Measurements from ENCODE around the gene CTBP1.

The CTBP1 gene

DNA sequence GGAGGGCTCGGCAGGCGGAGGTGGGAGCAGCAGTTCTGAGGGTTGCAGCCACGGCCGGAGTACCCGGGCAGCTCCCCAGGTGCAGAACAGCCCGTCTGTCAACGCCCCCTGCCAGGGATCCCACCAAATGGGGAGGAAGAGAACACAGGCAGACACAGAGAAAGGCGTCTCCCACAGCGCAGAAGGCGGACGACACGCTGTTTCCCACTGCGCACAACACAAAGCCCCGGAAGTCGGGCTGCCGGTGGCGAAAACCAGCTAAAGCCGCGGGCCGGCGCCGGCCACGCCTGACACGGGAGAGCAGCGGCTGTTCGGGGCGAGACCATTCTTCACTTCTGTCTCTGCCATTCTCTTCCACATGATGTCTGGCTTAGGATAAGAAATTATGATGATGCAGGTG is 31.6 kb downstream of the CTBP1 start:
- no peaks in the 10 kb centered on the region for H3K9me3 Mint-ChIP-seq
- peaks cover 4% of the 10 kb centered on the region for H3K27me3 Mint-ChIP-seq (ENCODE audit: low read depth, poor library complexity)
- H3K4me3 Mint-ChIP-seq = no peak overlapping the region
- no peak overlapping the region for H3K27ac Mint-ChIP-seq
- peaks cover 42% of the 10 kb centered on the region for H3K36me3 Mint-ChIP-seq (ENCODE audit: low read depth)
- TF ChIP-seq, protein P1, sequence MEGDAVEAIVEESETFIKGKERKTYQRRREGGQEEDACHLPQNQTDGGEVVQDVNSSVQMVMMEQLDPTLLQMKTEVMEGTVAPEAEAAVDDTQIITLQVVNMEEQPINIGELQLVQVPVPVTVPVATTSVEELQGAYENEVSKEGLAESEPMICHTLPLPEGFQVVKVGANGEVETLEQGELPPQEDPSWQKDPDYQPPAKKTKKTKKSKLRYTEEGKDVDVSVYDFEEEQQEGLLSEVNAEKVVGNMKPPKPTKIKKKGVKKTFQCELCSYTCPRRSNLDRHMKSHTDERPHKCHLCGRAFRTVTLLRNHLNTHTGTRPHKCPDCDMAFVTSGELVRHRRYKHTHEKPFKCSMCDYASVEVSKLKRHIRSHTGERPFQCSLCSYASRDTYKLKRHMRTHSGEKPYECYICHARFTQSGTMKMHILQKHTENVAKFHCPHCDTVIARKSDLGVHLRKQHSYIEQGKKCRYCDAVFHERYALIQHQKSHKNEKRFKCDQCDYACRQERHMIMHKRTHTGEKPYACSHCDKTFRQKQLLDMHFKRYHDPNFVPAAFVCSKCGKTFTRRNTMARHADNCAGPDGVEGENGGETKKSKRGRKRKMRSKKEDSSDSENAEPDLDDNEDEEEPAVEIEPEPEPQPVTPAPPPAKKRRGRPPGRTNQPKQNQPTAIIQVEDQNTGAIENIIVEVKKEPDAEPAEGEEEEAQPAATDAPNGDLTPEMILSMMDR (IDR thresholded peaks at IDR 0.05) = no peak
- H3K4me1 Mint-ChIP-seq = peaks cover 15% of the 10 kb centered on the region
- no peak for DNase-seq

DNA sequence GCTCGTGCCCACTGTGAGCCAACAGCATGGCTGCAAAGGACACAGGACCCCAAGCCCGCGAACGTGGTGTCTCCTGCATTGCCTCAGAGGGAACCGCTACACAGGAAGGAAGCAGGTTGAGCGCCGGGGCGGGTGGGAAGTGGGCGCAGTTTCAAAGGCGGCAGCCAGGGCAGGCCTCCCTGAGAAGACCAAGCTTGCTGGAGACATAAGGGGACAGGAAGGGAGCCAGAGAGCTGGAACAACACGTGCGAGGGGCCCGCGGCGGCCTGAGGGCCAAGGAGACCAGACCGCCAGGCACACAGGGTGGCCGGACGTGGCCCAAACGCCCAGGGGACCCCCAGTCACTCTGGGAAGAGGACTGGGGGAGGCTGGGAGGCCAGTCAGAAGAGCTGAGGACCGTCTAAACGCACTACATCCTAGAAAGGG is 32.0 kb downstream of the CTBP1 start:
- H3K27me3 Mint-ChIP-seq (ENCODE audit: low read depth, poor library complexity) = peaks cover 1% of the 10 kb centered on the region
- no peak overlapping the region for H3K27ac Mint-ChIP-seq
- H3K4me3 Mint-ChIP-seq = no peak overlapping the region
- H3K9me3 Mint-ChIP-seq = no peaks in the 10 kb centered on the region
- peaks cover 42% of the 10 kb centered on the region for H3K36me3 Mint-ChIP-seq (ENCODE audit: low read depth)
- peaks cover 14% of the 10 kb centered on the region for H3K4me1 Mint-ChIP-seq
- DNase-seq = no peak
- TF ChIP-seq, protein P1 (IDR thresholded peaks at IDR 0.05) = no peak

GRCh38 chr4:1216076-1216614 is 32.8 kb downstream of the CTBP1 start:
- Mint-ChIP-seq H3K36me3 (ENCODE audit: low read depth) (peaks cover 35% of the 10 kb centered on the region), H3K27ac (no peak overlapping the region), H3K9me3 (no peaks in the 10 kb centered on the region), H3K4me3 (no peak overlapping the region), H3K4me1 (peaks cover 7% of the 10 kb centered on the region), H3K27me3 (ENCODE audit: low read depth, poor library complexity) (no peaks in the 10 kb centered on the region)
- DNase-seq = no peak
- TF ChIP-seq, protein P1 (IDR thresholded peaks at IDR 0.05) = no peak

DNA sequence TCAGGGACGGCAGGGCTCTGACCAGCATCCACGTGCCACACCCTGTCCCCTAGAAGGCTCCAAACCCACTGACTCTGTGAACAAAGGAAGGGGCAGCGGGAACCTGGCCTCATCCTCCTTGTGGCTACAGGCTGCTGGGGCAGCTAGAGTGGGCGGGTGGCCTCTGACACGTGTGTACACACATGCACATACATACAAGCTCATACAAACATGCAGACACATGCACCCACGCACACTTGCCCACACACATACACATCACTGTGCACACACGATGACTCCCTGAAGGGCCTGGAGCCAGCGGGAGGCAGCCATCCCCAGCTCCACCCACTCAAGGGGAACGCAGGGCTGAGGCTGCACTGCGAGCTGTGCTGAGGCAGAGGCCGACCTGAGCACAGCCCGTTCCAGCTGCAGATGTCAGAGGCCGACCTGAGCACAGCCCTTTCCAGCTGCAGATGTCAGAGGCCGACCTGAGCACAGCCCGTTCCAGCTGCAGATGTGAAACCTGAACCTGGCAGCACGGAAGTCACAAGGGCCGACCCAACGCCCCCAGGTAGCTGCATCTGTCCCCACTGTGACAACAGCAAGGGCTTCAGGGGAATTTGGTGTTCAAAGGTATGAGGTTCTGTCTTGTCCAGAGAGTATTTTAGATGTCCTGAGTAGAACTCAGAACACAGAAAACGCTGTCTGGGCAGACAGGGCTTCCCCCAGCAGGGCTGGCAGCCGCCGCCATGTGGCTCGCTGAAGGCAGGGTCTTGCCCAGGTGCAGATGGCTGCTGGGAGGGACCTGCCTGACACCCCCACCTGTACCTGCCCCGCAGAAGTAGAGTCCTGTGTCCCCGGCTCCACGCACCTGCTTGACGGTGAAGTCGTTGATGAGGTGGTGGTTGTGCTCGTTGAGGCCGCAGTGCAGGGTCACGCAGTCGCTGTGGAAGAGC is 33.5 kb downstream of the CTBP1 start:
- H3K9me3 Mint-ChIP-seq = no peaks in the 10 kb centered on the region
- peaks cover 5% of the 10 kb centered on the region for H3K4me1 Mint-ChIP-seq
- H3K27me3 Mint-ChIP-seq (ENCODE audit: low read depth, poor library complexity) = no peaks in the 10 kb centered on the region
- H3K27ac Mint-ChIP-seq = no peak overlapping the region
- DNase-seq = no peak
- H3K4me3 Mint-ChIP-seq = no peak overlapping the region
- peaks cover 28% of the 10 kb centered on the region for H3K36me3 Mint-ChIP-seq (ENCODE audit: low read depth)
- TF ChIP-seq, protein P1 (IDR thresholded peaks at IDR 0.05) = no peak

- H3K4me3 Mint-ChIP-seq = no peak overlapping the region
- no peak for DNase-seq
- TF ChIP-seq, protein P1 (IDR thresholded peaks at IDR 0.05) = no peak
- H3K36me3 Mint-ChIP-seq (ENCODE audit: low read depth) = peaks cover 21% of the 10 kb centered on the region
- H3K4me1 Mint-ChIP-seq = peaks cover 12% of the 10 kb centered on the region
- no peaks in the 10 kb centered on the region for H3K27me3 Mint-ChIP-seq (ENCODE audit: low read depth, poor library complexity)
- no peak overlapping the region for H3K27ac Mint-ChIP-seq
- no peaks in the 10 kb centered on the region for H3K9me3 Mint-ChIP-seq
These were observed 34.5 kb downstream of the CTBP1 start for GRCh38 chr4:1214101-1215095.
